Type B pancreatic cell (in vitro differentiated cells): ENCODE results near the gene FAM174C. TPM values are rescaled to one million over a fixed set of nuclear protein-coding genes. Genes with fewer than 3 reads are reported as not detected.

Experiments used
- DNase-seq: peaks from one replicate; pipeline ENCODE4 v3.0.0; 2021; ENCODE audit warnings: mixed read lengths; ENCODE audit not compliant: unreplicated experiment; ENCODE audit errors: extremely low spot score
- H3K27ac Mint-ChIP-seq: 2 replicates; pipeline ENCODE4 v1.8.0; 2021; ENCODE audit warnings: mild to moderate bottlenecking, mixed read lengths
- H3K27me3 Mint-ChIP-seq: 2 replicates; pipeline ENCODE4 v1.8.0; 2021; ENCODE audit warnings: mixed read lengths
- H3K36me3 Mint-ChIP-seq: 2 replicates; pipeline ENCODE4 v1.8.0; 2021; ENCODE audit warnings: mixed read lengths
- H3K4me1 Mint-ChIP-seq: one replicate; pipeline ENCODE4 v1.8.0; 2021; ENCODE audit warnings: mixed read lengths; ENCODE audit not compliant: unreplicated experiment
- H3K4me3 Mint-ChIP-seq: 2 replicates; pipeline ENCODE4 v1.8.0; 2021; ENCODE audit warnings: mild to moderate bottlenecking, mixed read lengths
- H3K9me3 Mint-ChIP-seq: 2 replicates; pipeline ENCODE4 v1.8.0; 2021; ENCODE audit warnings: mixed read lengths
- total RNA-seq: library from RNA; stranded (reverse); gene quantifications from 2 replicates; pipeline ENCODE4 v1.2.1, GENCODE V29; 2021; ENCODE audit warnings: low replicate concordance
- TF ChIP-seq, protein P1 (sequence below): fragments of 200-600 bp; sonication (generic); conservative IDR thresholded peaks from 2 replicates; pipeline ENCODE4 v1.5.0; 2021; ENCODE audit warnings: antibody characterized with exemption, mild to moderate bottlenecking

Gene FAM174C
- total RNA-seq, 1 donor from 2014 or later, result 30.6 TPM

DNA sequence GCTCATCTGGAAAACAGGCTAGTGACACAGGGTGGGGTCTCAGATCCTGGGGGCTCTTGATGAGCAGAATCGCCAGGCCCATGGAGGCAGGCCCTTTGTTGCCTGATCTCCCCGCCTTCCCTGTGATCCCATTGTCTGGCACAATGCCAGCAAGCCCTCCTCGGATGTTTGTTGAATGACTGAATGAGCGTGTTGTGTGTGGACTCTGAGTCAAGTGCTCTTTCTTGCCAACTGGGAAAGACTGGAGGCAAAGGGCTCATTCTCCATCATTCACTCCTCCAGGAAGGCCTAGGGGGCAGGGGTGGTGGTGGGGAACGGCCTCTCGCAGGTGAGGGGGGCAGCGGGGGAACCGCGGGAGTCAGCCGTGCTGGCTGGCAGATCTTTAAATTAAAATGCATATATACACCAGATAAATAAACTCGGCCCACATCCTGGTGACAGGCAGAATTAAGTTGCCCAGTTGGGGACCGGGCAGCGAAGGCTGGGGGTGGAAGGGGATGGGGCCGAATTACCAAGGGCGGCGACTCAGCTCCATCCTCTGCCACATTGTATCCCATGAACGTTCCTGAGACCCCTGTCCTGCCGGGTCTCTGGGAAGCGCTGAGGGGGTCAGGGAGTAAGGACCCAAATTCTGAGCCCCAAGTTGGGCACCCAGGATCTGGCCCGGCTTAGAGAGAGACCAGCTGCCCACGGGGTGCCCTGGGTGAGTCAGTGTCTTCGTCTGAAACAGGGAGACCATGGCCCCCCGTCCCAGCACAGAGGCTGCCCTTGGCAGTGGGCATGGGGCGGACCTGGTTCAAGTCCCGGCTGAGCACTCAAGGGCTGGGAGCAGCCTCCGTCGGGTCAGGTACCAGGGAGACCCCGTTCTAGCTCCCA lies 34.9 kb downstream of the FAM174C start:
- no peak overlapping the region for H3K4me3 Mint-ChIP-seq
- H3K36me3 Mint-ChIP-seq, result no peaks in the 10 kb centered on the region
- no peaks in the 10 kb centered on the region for H3K9me3 Mint-ChIP-seq
- TF ChIP-seq, protein P1, sequence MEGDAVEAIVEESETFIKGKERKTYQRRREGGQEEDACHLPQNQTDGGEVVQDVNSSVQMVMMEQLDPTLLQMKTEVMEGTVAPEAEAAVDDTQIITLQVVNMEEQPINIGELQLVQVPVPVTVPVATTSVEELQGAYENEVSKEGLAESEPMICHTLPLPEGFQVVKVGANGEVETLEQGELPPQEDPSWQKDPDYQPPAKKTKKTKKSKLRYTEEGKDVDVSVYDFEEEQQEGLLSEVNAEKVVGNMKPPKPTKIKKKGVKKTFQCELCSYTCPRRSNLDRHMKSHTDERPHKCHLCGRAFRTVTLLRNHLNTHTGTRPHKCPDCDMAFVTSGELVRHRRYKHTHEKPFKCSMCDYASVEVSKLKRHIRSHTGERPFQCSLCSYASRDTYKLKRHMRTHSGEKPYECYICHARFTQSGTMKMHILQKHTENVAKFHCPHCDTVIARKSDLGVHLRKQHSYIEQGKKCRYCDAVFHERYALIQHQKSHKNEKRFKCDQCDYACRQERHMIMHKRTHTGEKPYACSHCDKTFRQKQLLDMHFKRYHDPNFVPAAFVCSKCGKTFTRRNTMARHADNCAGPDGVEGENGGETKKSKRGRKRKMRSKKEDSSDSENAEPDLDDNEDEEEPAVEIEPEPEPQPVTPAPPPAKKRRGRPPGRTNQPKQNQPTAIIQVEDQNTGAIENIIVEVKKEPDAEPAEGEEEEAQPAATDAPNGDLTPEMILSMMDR, result no peak
- H3K4me1 Mint-ChIP-seq, result no peaks in the 10 kb centered on the region
- no peak overlapping the region for H3K27ac Mint-ChIP-seq
- DNase-seq, result peak; percentile 67
- no peaks in the 10 kb centered on the region for H3K27me3 Mint-ChIP-seq

DNA sequence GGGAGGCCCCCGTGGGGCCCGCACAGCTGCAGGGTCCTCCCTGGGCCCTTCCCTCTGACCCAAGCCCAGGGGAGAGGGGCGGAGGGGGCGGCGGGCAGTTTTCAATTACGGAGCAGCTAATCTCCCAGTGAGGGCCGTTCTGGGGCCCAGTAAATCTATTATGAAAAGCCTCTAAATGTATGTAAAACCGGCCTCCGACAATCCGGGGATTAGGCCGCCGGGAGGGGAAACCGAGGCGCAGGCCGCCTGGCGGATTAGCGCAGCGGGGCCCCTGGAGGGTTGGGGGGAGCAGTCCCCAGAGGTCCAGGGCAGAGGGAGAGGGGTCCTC lies 35.5 kb downstream of the FAM174C start:
- H3K36me3 Mint-ChIP-seq, result no peaks in the 10 kb centered on the region
- DNase-seq, result no peak
- H3K27me3 Mint-ChIP-seq, result no peaks in the 10 kb centered on the region
- TF ChIP-seq, protein P1, result no peak
- H3K4me1 Mint-ChIP-seq, result no peaks in the 10 kb centered on the region
- H3K9me3 Mint-ChIP-seq, result no peaks in the 10 kb centered on the region
- H3K27ac Mint-ChIP-seq, result no peak overlapping the region
- H3K4me3 Mint-ChIP-seq, result no peak overlapping the region

- H3K9me3 Mint-ChIP-seq, result no peaks in the 10 kb centered on the region
- no peaks in the 10 kb centered on the region for H3K4me1 Mint-ChIP-seq
- no peaks in the 10 kb centered on the region for H3K36me3 Mint-ChIP-seq
- H3K4me3 Mint-ChIP-seq, result no peak overlapping the region
- H3K27ac Mint-ChIP-seq, result no peak overlapping the region
- H3K27me3 Mint-ChIP-seq, result no peaks in the 10 kb centered on the region
- DNase-seq, result peak; percentile 67
- TF ChIP-seq, protein P1, result no peak
Observed at GRCh38 chr19:1311543-1312091, 36.3 kb downstream of the FAM174C start.

- H3K9me3 Mint-ChIP-seq, result no peaks in the 10 kb centered on the region
- TF ChIP-seq, protein P1, result no peak
- no peak for DNase-seq
- no peak overlapping the region for H3K27ac Mint-ChIP-seq
- no peak overlapping the region for H3K4me3 Mint-ChIP-seq
- peaks cover 4% of the 10 kb centered on the region for H3K4me1 Mint-ChIP-seq
- no peaks in the 10 kb centered on the region for H3K36me3 Mint-ChIP-seq
- H3K27me3 Mint-ChIP-seq, result peaks cover 8% of the 10 kb centered on the region
Observed at GRCh38 chr19:1312767-1313694, 37.7 kb downstream of the FAM174C start.

DNA sequence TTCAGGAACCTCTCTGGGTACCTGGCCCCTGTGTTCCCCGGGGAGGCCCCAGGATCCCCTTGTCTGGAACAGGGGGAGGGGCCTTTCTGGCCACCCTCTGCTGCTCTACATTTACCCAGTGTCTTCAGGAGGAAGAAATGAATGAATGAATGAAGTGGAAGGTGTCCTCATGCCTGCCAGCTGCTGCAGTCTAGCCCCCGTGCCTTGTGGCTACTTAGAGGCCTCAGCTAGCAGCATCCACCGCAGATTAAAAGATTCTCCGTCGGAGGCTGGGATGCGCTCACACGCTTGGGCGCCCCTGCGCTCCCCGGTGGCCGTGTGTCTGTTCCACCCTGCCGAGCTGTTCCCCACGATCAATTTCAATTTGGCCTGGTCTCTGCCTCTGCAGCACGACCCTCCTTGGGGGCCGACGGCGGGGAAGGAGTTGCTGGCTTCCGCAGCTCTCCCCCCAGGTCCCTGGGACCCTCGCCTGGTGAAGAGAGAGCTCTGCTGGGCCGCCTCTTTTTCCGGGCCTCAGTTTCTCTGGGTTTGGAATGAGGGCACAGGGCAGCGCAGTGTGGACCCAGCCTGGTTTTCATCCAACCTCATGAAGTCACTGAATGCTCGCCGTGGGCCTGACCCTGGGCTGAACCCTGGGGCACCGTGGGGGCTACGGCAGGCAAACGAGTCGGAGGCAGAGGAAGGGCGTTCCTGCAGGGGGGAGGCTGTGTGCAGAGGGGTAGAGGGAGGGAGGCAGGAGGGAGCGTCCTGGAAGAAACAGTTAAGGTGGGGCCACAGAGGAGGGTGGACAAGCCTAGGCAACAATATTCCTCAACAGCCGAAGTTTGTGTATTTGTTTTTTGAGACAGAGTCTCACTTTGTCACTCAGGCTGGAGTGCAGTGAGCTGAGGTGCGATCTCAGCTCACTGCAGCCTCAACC lies 38.6 kb downstream of the FAM174C start:
- H3K4me3 Mint-ChIP-seq, result no peak overlapping the region
- no peaks in the 10 kb centered on the region for H3K9me3 Mint-ChIP-seq
- no peaks in the 10 kb centered on the region for H3K36me3 Mint-ChIP-seq
- H3K27me3 Mint-ChIP-seq, result peaks cover 12% of the 10 kb centered on the region
- peaks cover 4% of the 10 kb centered on the region for H3K4me1 Mint-ChIP-seq
- no peak for DNase-seq
- no peak overlapping the region for H3K27ac Mint-ChIP-seq
- TF ChIP-seq, protein P1, result no peak
